ENCODE results near the gene ZBTB21.
"Not testable (repeated sequence)": the region's sequence is repeated elsewhere in the genome, so short reads cannot be mapped to it uniquely, and the experiment has no call there.

Gene ZBTB21

DNA sequence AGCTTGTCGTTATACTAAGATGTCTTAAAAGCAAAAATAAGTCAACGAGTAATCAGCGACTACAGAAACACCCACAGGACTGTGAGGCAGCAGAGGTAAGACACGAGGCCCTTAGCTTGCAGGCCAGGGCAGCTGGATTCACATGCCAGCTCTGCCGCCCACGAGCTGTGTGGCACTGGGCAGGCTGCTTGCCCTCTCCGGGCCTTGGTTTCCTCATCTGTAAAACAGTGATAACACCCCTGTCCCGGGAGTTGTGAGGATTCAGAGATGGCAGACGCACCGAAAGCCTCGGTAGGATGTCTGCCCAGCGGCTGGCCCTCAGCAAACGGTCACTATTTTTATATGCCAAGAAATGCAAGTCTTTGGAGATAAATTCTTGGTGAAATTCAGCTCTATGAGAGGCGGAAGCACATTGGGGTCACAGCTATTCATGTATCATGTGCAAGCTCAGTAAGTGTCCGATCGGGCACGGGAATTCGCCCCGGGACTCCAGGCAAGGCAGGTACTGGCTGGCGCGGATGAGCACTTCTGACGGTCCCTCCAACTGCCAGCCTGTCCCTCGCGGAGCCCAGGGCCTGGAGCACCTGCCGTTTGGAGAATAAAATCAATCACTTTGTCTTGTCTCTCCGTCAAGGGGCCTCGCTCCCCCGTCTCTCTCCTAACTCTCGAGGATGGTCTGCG, 57.5 kb downstream of the ZBTB21 start:
- no peak for DNase-seq (ENCODE audit: low read depth in 2 of 2)

- no peak for DNase-seq (ENCODE audit: low read depth in 2 of 2)
Observed at GRCh38 chr21:41951876-41952567, 58.1 kb downstream of the ZBTB21 start.

GRCh38 chr21:41950941-41951351, 59.2 kb downstream of the ZBTB21 start:
- DNase-seq (ENCODE audit: low read depth in 2 of 2) = no peak

DNA sequence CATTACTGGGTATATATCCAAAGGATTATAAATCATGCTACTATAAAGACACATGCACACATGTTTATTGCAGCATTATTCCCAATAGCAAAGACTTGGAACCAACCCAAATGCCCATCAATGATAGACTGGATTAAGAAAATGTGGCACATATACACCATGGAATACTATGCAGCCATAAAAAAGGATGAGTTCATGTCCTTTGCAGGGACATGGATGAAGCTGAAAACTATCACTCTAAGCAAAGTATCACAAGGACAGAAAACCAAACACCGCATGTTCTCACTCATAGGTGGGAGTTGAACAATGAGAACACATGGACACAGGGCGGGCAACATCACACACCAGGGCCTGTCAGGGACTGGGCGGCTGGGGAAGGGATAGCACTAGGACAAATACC, 60.5 kb downstream of the ZBTB21 start:
- DNase-seq (ENCODE audit: low read depth in 2 of 2) = not testable (repeated sequence)

- no peak for DNase-seq (ENCODE audit: low read depth in 2 of 2)
Observed at GRCh38 chr21:41948901-41949300, 61.3 kb downstream of the ZBTB21 start.

GRCh38 chr21:41948078-41948895, 61.9 kb downstream of the ZBTB21 start:
- no peak for DNase-seq (ENCODE audit: low read depth in 2 of 2)

GRCh38 chr21:41945982-41946381, 64.2 kb downstream of the ZBTB21 start:
- DNase-seq (ENCODE audit: low read depth in 2 of 2) = no peak

- DNase-seq (ENCODE audit: low read depth in 2 of 2) = no peak
Observed at GRCh38 chr21:41943851-41944250, 66.3 kb downstream of the ZBTB21 start.

DNA sequence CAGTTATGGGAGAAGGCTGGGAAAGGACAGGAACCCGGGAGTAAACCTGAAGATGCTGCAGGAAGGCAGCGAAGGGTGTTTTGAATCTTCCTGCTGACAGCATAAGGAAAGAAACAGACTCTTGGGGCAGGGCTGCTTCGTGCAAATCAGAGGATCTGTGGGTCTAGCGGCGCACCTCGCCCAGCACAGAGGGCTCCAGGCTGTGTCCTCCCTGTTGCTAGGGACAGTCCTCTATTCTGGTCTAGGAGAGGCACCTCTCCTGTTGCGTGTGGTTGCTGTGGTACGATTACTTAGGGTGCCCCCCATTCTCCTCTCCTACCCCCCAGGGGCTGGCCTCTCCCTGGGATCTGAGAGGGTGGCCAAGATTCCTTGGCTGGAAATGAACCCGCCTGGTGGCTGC, 67.7 kb downstream of the ZBTB21 start:
- no peak for DNase-seq (ENCODE audit: low read depth in 2 of 2)

GRCh38 chr21:41941941-41942340, 68.2 kb downstream of the ZBTB21 start:
- no peak for DNase-seq (ENCODE audit: low read depth in 2 of 2)

- DNase-seq (ENCODE audit: low read depth in 2 of 2) = no peak
Observed at GRCh38 chr21:41940431-41940830, 69.7 kb downstream of the ZBTB21 start.

DNA sequence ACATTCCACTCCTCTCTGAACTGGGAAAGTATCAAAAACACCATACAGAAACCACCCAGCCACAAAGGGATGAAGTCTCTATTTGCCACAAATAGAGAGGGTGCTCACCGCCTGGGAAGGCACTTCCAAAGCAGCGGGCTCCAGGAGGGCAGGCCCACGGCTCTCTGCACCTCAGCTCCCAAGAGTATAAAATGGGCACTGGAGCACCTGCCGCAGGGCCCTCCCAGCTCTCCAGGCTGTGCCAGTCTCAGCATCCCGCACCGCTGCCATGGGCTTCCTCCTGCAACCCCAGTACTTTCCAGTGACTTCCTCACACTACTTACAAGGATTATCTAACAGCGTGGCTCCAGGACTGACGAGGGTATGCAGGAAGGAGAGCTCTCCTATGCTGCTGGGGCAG, 70.8 kb downstream of the ZBTB21 start:
- no peak for DNase-seq (ENCODE audit: low read depth in 2 of 2)

All from stimulated activated CD4-positive, alpha-beta T cell treated with anti-CD3 and anti-CD28 coated beads, Interleukin-1b, Interleukin-23, amount 100 ng/mL, for 4 hours (primary cell).